Measurements from ENCODE around the gene CTNNA3.

DNA sequence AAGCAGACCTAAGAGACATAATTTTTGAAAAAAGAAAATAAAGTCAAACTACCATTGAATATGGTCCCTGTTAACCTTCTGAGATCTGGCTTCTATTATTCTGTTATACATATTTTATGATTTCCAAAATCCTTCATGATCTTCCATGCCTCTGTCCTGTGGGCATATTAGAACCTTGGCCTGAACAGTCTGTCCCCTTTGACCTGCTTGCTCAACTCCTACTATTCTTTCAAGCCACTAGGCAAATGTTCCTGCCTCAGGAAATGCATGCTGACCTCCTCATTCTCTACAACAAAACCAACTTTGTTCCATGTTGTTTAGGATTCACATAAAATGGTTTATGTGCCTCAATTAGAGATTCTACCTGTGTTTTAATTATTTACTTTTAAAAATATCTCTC is 1315.0 kb downstream of the CTNNA3 start:
- TF ChIP-seq EZH2 (IDR thresholded peaks at IDR 0.05; ENCODE audit: borderline replicate concordance, low read depth, low read length, severe bottlenecking) = no peak
- no peak for TF ChIP-seq CTCF (IDR thresholded peaks at IDR 0.05; ENCODE audit: extremely low read depth in 1 of 2, insufficient read depth in 1 of 2, low read depth in 1 of 2, low read length in 2 of 2)
- no peak for TF ChIP-seq POLR2A (IDR thresholded peaks at IDR 0.05; ENCODE audit: low read depth, low read length)
- TF ChIP-seq POLR2AphosphoS5 (IDR thresholded peaks at IDR 0.05; ENCODE audit: insufficient read depth, low read depth, low read length) = no peak
- no peak for TF ChIP-seq MAX (IDR thresholded peaks at IDR 0.05; ENCODE audit: insufficient read depth, insufficient read length)
- TF ChIP-seq MYC (IDR thresholded peaks at IDR 0.05; ENCODE audit: low read depth, low read length) = no peak
- no peak for TF ChIP-seq GATA2 (IDR thresholded peaks at IDR 0.05; ENCODE audit: insufficient read depth, insufficient read length, low read depth, low read length)
- no peak for TF ChIP-seq JUN (IDR thresholded peaks at IDR 0.05; ENCODE audit: borderline replicate concordance, insufficient read depth, insufficient read length, low read depth)
- TF ChIP-seq FOS (IDR thresholded peaks at IDR 0.05; ENCODE audit: borderline replicate concordance, insufficient read depth, low read length) = no peak
